BE2C (cell line): Measurements from ENCODE around the gene PPP1R17.

Experiments used
- DNase-seq: peaks from one replicate; pipeline ENCODE4 v3.0.0-alpha.2; 2020
- H3K27me3 ChIP-seq: fragments of 250-450 bp; sonication (Bioruptor Pico); 2 replicates; pipeline ENCODE4 v1.5.1; 2020; ENCODE audit warnings: mild to moderate bottlenecking
- H3K36me3 ChIP-seq: fragments of 250-450 bp; sonication (Bioruptor Pico); 2 replicates; pipeline ENCODE4 v1.5.1; 2020; ENCODE audit warnings: mild to moderate bottlenecking
- H3K4me1 ChIP-seq: fragments of 250-450 bp; sonication (Bioruptor Pico); 2 replicates; pipeline ENCODE4 v1.5.1; 2020
- H3K4me3 ChIP-seq: 2 replicates; pipeline ENCODE4 v1.5.1; 2011; ENCODE audit warnings: low read depth, low read length
- H3K9me3 ChIP-seq: fragments of 250-450 bp; sonication (Bioruptor Pico); 2 replicates; pipeline ENCODE4 v1.5.1; 2020
- CTCF ChIP-seq: IDR thresholded peaks from 2 replicates; pipeline ENCODE4 v1.5.1; 2012; ENCODE audit warnings: mild to moderate bottlenecking, low read depth, low read length

PPP1R17 gene

DNA sequence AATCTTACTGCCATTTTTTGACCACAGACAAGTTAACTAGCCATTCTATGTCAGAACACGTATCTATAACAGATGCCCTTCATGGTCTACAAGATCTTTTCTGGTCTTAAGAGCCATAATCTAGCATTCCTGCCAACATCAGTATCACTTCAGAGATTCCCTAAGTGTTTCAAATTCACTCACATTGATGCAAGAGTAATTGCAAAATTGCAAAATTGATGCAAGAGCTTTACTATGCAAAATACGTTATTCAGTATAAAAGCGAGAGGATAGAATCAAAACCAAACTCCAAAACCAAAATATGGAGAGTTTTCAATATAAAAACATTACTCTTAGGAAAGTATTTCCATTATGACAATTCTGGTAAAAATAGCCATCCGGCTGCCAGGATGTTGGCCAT lies 38.1 kb upstream of the PPP1R17 start:
- H3K4me1 ChIP-seq, result no peaks in the 10 kb centered on the region
- H3K27me3 ChIP-seq, result no peaks in the 10 kb centered on the region; the same call in 1 of the 2 replicates
- no peak for DNase-seq
- H3K36me3 ChIP-seq, result no peaks in the 10 kb centered on the region
- no peaks in the 10 kb centered on the region for H3K9me3 ChIP-seq
- TF ChIP-seq CTCF, result no peak
- no peak overlapping the region for H3K4me3 ChIP-seq

- H3K9me3 ChIP-seq, result no peaks in the 10 kb centered on the region
- H3K27me3 ChIP-seq, result no peaks in the 10 kb centered on the region
- no peaks in the 10 kb centered on the region for H3K36me3 ChIP-seq
- no peak for TF ChIP-seq CTCF
- DNase-seq, result no peak
- no peaks in the 10 kb centered on the region for H3K4me1 ChIP-seq
- H3K4me3 ChIP-seq, result no peak overlapping the region
Measured at GRCh38 chr7:31651234-31652062, 35.6 kb upstream of the PPP1R17 start.

DNA sequence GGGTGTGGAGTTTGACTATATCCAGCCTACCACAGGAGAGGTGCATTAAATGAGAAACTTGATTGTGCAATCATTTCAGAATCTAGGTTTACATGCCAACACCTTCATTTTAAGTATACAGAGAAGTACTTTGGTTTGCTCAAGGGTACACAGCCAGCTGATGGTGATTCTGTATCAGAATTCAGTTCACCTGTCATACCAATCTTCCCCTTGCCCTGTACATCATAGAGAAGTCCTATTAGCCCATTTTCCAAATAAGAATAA lies 35.0 kb upstream of the PPP1R17 start:
- DNase-seq, result no peak
- no peak for TF ChIP-seq CTCF
- no peaks in the 10 kb centered on the region for H3K4me1 ChIP-seq
- no peaks in the 10 kb centered on the region for H3K27me3 ChIP-seq
- H3K36me3 ChIP-seq, result no peaks in the 10 kb centered on the region
- H3K4me3 ChIP-seq, result no peak overlapping the region
- no peaks in the 10 kb centered on the region for H3K9me3 ChIP-seq

- no peaks in the 10 kb centered on the region for H3K36me3 ChIP-seq
- no peak for DNase-seq
- no peak for TF ChIP-seq CTCF
- H3K9me3 ChIP-seq, result no peaks in the 10 kb centered on the region
- no peaks in the 10 kb centered on the region; the same call in 1 of the 2 replicates for H3K27me3 ChIP-seq
- H3K4me1 ChIP-seq, result no peaks in the 10 kb centered on the region
- no peak overlapping the region for H3K4me3 ChIP-seq
Measured at GRCh38 chr7:31663072-31663471, 23.9 kb upstream of the PPP1R17 start.

DNA sequence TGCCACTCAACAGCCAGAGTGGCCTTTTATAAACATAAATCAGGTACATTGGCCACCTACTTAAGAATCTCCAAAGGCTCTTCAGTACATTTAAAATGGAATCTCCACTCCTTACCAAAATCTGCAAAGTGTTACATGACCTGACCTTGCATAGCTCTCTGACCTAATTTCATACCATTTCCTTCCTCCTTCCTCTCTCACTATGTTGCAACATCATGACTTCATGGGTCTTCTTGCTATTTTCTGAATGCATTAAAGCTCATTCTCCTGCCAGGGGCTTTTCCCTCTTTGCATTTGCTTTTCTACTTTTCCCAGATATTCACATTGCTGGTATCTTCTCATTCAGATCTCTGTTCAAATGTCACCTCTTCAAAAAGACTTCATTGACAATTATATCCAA lies 22.1 kb upstream of the PPP1R17 start:
- Histone ChIP-seq H3K27me3 (no peaks in the 10 kb centered on the region; the same call in 1 of the 2 replicates), H3K4me3 (no peak overlapping the region), H3K36me3 (no peaks in the 10 kb centered on the region), H3K4me1 (no peaks in the 10 kb centered on the region), H3K9me3 (no peaks in the 10 kb centered on the region)
- DNase-seq, result no peak
- no peak for TF ChIP-seq CTCF

- no peak for DNase-seq
- no peak overlapping the region for H3K4me3 ChIP-seq
- no peaks in the 10 kb centered on the region; the same call in 1 of the 2 replicates for H3K27me3 ChIP-seq
- H3K4me1 ChIP-seq, result no peaks in the 10 kb centered on the region
- H3K36me3 ChIP-seq, result no peaks in the 10 kb centered on the region
- no peak for TF ChIP-seq CTCF
- H3K9me3 ChIP-seq, result no peaks in the 10 kb centered on the region
Measured at GRCh38 chr7:31665546-31665945, 21.5 kb upstream of the PPP1R17 start.
